GM21723 (cell line): ENCODE results near the gene LRRC61.

ENCODE experiments used
- ATAC-seq: cut with Tn5 transposase; IDR thresholded peaks from one replicate; pipeline ENCODE4 v1.9.1; 2021; ENCODE audit warnings: mild to moderate bottlenecking, moderate library complexity; ENCODE audit not compliant: unreplicated experiment

LRRC61 gene

GRCh38 chr7:150368884-150369747 is 46.0 kb downstream of the LRRC61 start:
- peak; percentile 47 for ATAC-seq

- peak; percentile 0 for ATAC-seq
Measured at GRCh38 chr7:150369748-150370501, 46.8 kb downstream of the LRRC61 start.

- no peak for ATAC-seq
Measured at GRCh38 chr7:150370612-150371071, 47.5 kb downstream of the LRRC61 start.

GRCh38 chr7:150371131-150371995 is 48.2 kb downstream of the LRRC61 start:
- ATAC-seq, result no peak

- no peak for ATAC-seq
Measured at GRCh38 chr7:150371996-150372270, 48.8 kb downstream of the LRRC61 start.

GRCh38 chr7:150372271-150373048 is 49.3 kb downstream of the LRRC61 start:
- ATAC-seq, result no peak

- ATAC-seq, result no peak
Measured at GRCh38 chr7:150373049-150373801, 50.1 kb downstream of the LRRC61 start.

- ATAC-seq, result no peak
Measured at GRCh38 chr7:150374026-150374425, 50.9 kb downstream of the LRRC61 start.

- no peak for ATAC-seq
Measured at GRCh38 chr7:150374472-150374871, 51.3 kb downstream of the LRRC61 start.

- ATAC-seq, result no peak
Measured at GRCh38 chr7:150375662-150376521, 52.7 kb downstream of the LRRC61 start.

- ATAC-seq, result no peak
Measured at GRCh38 chr7:150376560-150376959, 53.4 kb downstream of the LRRC61 start.

GRCh38 chr7:150377196-150377595 is 54.0 kb downstream of the LRRC61 start:
- ATAC-seq, result no peak

- no peak for ATAC-seq
Measured at GRCh38 chr7:150377635-150378034, 54.5 kb downstream of the LRRC61 start.

- peak; percentile 16 for ATAC-seq
Measured at GRCh38 chr7:150378115-150378852, 55.1 kb downstream of the LRRC61 start.

- ATAC-seq, result peak; percentile 79
Measured at GRCh38 chr7:150378853-150379440, 55.8 kb downstream of the LRRC61 start, which contains the start of gene ZNF775. Gene ZNF775, plus strand, starts transcription at chr7:150379330. Its CDS starts 9,141 bp downstream, at chr7:150388471.

- no peak for ATAC-seq
Measured at GRCh38 chr7:150379441-150380379, 56.6 kb downstream of the LRRC61 start.
